SK-N-SH (cell line): ENCODE data around the gene TMEM123.

Experiments used
- FOSL2 ChIP-seq: IDR thresholded peaks from 2 replicates; pipeline ENCODE4 v1.4.0; 2012; ENCODE audit warnings: low read depth, mild to moderate bottlenecking, moderate library complexity, borderline replicate concordance
- GABPA ChIP-seq: IDR thresholded peaks from 2 replicates; pipeline ENCODE4 v1.4.0; 2012; ENCODE audit warnings: low read depth, mild to moderate bottlenecking
- POLR2AphosphoS5 ChIP-seq: IDR thresholded peaks from 2 replicates; pipeline ENCODE4 v1.6.1; 2012; ENCODE audit warnings: low read depth, low read length
- SIN3A ChIP-seq: IDR thresholded peaks from 2 replicates; pipeline ENCODE4 v1.6.1; 2012; ENCODE audit warnings: low read depth, mild to moderate bottlenecking, low read length, moderate library complexity, borderline replicate concordance
- TF ChIP-seq, protein P1 (sequence below): fragments of 150-350 bp; IDR thresholded peaks from 2 replicates; pipeline ENCODE4 v1.6.1; 2016; ENCODE audit warnings: mild to moderate bottlenecking, low read depth, low read length
- TF ChIP-seq, protein P2 (sequence below): fragments of 200-600 bp; sonication (generic); IDR thresholded peaks from 2 replicates; pipeline ENCODE4 v1.6.1; 2017; ENCODE audit warnings: antibody characterized with exemption, mild to moderate bottlenecking, moderate library complexity
- TF ChIP-seq, protein P3 (sequence below): IDR thresholded peaks from 2 replicates; pipeline ENCODE4; 2012

DNA sequence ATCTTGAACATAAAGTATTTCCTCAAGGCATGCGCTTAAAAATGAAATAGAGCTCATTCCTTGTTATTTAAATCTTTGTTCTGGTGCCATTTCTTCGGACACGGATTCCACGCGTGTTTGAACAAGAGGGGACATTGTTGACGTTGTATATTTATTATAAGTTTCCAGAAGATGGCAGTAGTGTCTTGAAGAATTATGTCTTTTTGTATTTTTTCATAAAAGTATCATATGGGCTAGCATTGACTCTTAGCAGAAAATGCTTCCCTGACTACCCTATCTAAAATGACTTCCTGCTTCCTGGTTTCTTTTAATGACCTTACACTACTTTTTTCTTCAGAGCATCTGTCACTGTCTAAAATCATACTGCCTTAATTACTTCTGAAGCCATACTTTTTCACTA lies 85.2 kb downstream of the TMEM123 start:
- TF ChIP-seq, protein P1, sequence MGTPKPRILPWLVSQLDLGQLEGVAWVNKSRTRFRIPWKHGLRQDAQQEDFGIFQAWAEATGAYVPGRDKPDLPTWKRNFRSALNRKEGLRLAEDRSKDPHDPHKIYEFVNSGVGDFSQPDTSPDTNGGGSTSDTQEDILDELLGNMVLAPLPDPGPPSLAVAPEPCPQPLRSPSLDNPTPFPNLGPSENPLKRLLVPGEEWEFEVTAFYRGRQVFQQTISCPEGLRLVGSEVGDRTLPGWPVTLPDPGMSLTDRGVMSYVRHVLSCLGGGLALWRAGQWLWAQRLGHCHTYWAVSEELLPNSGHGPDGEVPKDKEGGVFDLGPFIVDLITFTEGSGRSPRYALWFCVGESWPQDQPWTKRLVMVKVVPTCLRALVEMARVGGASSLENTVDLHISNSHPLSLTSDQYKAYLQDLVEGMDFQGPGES = no peak
- TF ChIP-seq, protein P2, sequence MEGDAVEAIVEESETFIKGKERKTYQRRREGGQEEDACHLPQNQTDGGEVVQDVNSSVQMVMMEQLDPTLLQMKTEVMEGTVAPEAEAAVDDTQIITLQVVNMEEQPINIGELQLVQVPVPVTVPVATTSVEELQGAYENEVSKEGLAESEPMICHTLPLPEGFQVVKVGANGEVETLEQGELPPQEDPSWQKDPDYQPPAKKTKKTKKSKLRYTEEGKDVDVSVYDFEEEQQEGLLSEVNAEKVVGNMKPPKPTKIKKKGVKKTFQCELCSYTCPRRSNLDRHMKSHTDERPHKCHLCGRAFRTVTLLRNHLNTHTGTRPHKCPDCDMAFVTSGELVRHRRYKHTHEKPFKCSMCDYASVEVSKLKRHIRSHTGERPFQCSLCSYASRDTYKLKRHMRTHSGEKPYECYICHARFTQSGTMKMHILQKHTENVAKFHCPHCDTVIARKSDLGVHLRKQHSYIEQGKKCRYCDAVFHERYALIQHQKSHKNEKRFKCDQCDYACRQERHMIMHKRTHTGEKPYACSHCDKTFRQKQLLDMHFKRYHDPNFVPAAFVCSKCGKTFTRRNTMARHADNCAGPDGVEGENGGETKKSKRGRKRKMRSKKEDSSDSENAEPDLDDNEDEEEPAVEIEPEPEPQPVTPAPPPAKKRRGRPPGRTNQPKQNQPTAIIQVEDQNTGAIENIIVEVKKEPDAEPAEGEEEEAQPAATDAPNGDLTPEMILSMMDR = peak; percentile 50
- no peak for TF ChIP-seq POLR2AphosphoS5
- TF ChIP-seq SIN3A = no peak
- TF ChIP-seq, protein P3, sequence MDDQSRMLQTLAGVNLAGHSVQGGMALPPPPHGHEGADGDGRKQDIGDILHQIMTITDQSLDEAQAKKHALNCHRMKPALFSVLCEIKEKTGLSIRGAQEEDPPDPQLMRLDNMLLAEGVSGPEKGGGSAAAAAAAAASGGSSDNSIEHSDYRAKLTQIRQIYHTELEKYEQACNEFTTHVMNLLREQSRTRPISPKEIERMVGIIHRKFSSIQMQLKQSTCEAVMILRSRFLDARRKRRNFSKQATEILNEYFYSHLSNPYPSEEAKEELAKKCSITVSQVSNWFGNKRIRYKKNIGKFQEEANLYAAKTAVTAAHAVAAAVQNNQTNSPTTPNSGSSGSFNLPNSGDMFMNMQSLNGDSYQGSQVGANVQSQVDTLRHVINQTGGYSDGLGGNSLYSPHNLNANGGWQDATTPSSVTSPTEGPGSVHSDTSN = no peak
- no peak for TF ChIP-seq GABPA
- TF ChIP-seq FOSL2 = no peak
